Muscle layer of colon (tissue), 2 donors: Measurements from ENCODE around the gene NR2F6.

Experiments used
- H3K27ac ChIP-seq: one replicate; pipeline ENCODE4 v1.7.0; 2013; ENCODE audit warnings: low read depth, mild to moderate bottlenecking, low read length, moderate library complexity
- H3K27me3 ChIP-seq, 2 donors: one replicate each; pipeline ENCODE4 v1.7.0; 2013; ENCODE audit warnings: low read length in 2 of 2, mild to moderate bottlenecking in 2 of 2; ENCODE audit not compliant: insufficient read depth in 2 of 2, control insufficient read depth in 1 of 2
- H3K36me3 ChIP-seq: one replicate; pipeline ENCODE4 v1.7.0; 2013; ENCODE audit warnings: mild to moderate bottlenecking, low read length; ENCODE audit not compliant: insufficient read depth
- H3K4me1 ChIP-seq: one replicate; pipeline ENCODE4 v1.7.0; 2013; ENCODE audit warnings: mild to moderate bottlenecking, low read length; ENCODE audit not compliant: insufficient read depth
- H3K4me3 ChIP-seq, 2 donors: one replicate each; pipeline ENCODE4 v1.7.0; 2013; ENCODE audit warnings: low read length in 2 of 2, low read depth in 1 of 2, mild to moderate bottlenecking in 1 of 2, moderate library complexity in 1 of 2
- H3K9ac ChIP-seq: one replicate; pipeline ENCODE4 v1.7.0; 2013; ENCODE audit warnings: low read length
- H3K9me3 ChIP-seq: one replicate; pipeline ENCODE4 v1.7.0; 2013; ENCODE audit warnings: mild to moderate bottlenecking, low read length
- donor health status: abdominal sarcoma.
- donor health status: Adenocarcinoma of cecum.

The NR2F6 gene

GRCh38 chr19:17235971-17236777 is 9.5 kb downstream of the NR2F6 start:
- Histone ChIP-seq H3K36me3 (peaks cover 24% of the 10 kb centered on the region), H3K27ac (peak overlapping the region; percentile 73), H3K27me3 (no peaks in the 10 kb centered on the region), H3K4me1 (peaks cover 14% of the 10 kb centered on the region), H3K9ac (no peak overlapping the region), H3K9me3 (no peaks in the 10 kb centered on the region), H3K4me3 (peak overlapping the region; percentile 27 to 38)

- Histone ChIP-seq H3K4me3 (peak overlapping the region; percentile 27 to 38), H3K4me1 (peaks cover 14% of the 10 kb centered on the region), H3K27me3 (no peaks in the 10 kb centered on the region), H3K36me3 (peaks cover 26% of the 10 kb centered on the region), H3K9ac (no peak overlapping the region), H3K27ac (peak overlapping the region; percentile 73), H3K9me3 (no peaks in the 10 kb centered on the region)
Measured at GRCh38 chr19:17235300-17235970, 10.3 kb downstream of the NR2F6 start.

- Histone ChIP-seq H3K9ac (no peak overlapping the region), H3K4me1 (peaks cover 14% of the 10 kb centered on the region), H3K4me3 (peak overlapping the region in 1 of 2 donors; percentile 27), H3K36me3 (peaks cover 24% of the 10 kb centered on the region), H3K27me3 (no peaks in the 10 kb centered on the region), H3K9me3 (no peaks in the 10 kb centered on the region), H3K27ac (peak overlapping the region; percentile 73)
Measured at GRCh38 chr19:17234911-17235299, 10.8 kb downstream of the NR2F6 start.

- no peaks in the 10 kb centered on the region for H3K27me3 ChIP-seq
- peaks cover 26% of the 10 kb centered on the region for H3K36me3 ChIP-seq
Measured at GRCh38 chr19:17232258-17232657, 13.5 kb downstream of the NR2F6 start.

GRCh38 chr19:17229890-17230289 is 15.8 kb downstream of the NR2F6 start:
- H3K9ac ChIP-seq: no peak overlapping the region
- H3K9me3 ChIP-seq: no peaks in the 10 kb centered on the region
- no peaks in the 10 kb centered on the region for H3K27me3 ChIP-seq
- no peak overlapping the region for H3K27ac ChIP-seq
- no peak overlapping the region for H3K4me3 ChIP-seq
- peaks cover 26% of the 10 kb centered on the region for H3K36me3 ChIP-seq
- peaks cover 17% of the 10 kb centered on the region for H3K4me1 ChIP-seq

More at GRCh38 chr19:17232258-17232657, 13.5 kb downstream of the NR2F6 start:
- Histone ChIP-seq H3K9ac (no peak overlapping the region), H3K9me3 (no peaks in the 10 kb centered on the region), H3K4me1 (peaks cover 21% of the 10 kb centered on the region), H3K27ac (no peak overlapping the region), H3K4me3 (no peak overlapping the region)

GRCh38 chr19:17227798-17228367 is 17.8 kb downstream of the NR2F6 start:
- H3K9me3 ChIP-seq: no peaks in the 10 kb centered on the region
- H3K27ac ChIP-seq: no peak overlapping the region
- peaks cover 26% of the 10 kb centered on the region for H3K36me3 ChIP-seq
- H3K9ac ChIP-seq: no peak overlapping the region
- H3K4me3 ChIP-seq: no peak overlapping the region
- no peaks in the 10 kb centered on the region for H3K27me3 ChIP-seq
- H3K4me1 ChIP-seq: peaks cover 13% of the 10 kb centered on the region

GRCh38 chr19:17226002-17226933 is 19.5 kb downstream of the NR2F6 start, which contains the start of gene OCEL1:
TSS of gene OCEL1 (plus strand) at chr19:17226226. CDS start at chr19:17226248, 22 bp downstream.
- H3K4me3 ChIP-seq: peak within 1 kb of the TSS; percentile 73
- peaks cover 12% of the 10 kb centered on the region for H3K36me3 ChIP-seq
- H3K27me3 ChIP-seq: no peaks in the 10 kb centered on the region
- H3K9ac ChIP-seq: no peak within 1 kb of the TSS
- peaks cover 13% of the 10 kb centered on the region for H3K4me1 ChIP-seq
- no peaks in the 10 kb centered on the region for H3K9me3 ChIP-seq
- H3K27ac ChIP-seq: peak within 1 kb of the TSS; percentile 93

- no peaks in the 10 kb centered on the region for H3K27me3 ChIP-seq
- no peaks in the 10 kb centered on the region for H3K9me3 ChIP-seq
- H3K4me3 ChIP-seq: no peak overlapping the region
- peaks cover 13% of the 10 kb centered on the region for H3K4me1 ChIP-seq
- H3K36me3 ChIP-seq: peaks cover 4% of the 10 kb centered on the region
- no peak overlapping the region for H3K27ac ChIP-seq
- H3K9ac ChIP-seq: no peak overlapping the region
Measured at GRCh38 chr19:17225053-17225452, 20.7 kb downstream of the NR2F6 start.

- Histone ChIP-seq H3K27me3 (no peaks in the 10 kb centered on the region), H3K36me3 (peaks cover 9% of the 10 kb centered on the region), H3K4me3 (no peak overlapping the region), H3K9me3 (no peaks in the 10 kb centered on the region), H3K4me1 (peaks cover 8% of the 10 kb centered on the region), H3K27ac (no peak overlapping the region), H3K9ac (no peak overlapping the region)
Measured at GRCh38 chr19:17220207-17220758, 25.4 kb downstream of the NR2F6 start.

GRCh38 chr19:17219286-17219685 is 26.4 kb downstream of the NR2F6 start:
- Histone ChIP-seq H3K4me3 (no peak overlapping the region), H3K27me3 (no peaks in the 10 kb centered on the region), H3K9ac (no peak overlapping the region), H3K4me1 (peaks cover 14% of the 10 kb centered on the region), H3K9me3 (no peaks in the 10 kb centered on the region), H3K36me3 (peaks cover 9% of the 10 kb centered on the region), H3K27ac (no peak overlapping the region)
